A549 (cell line): ENCODE measurements around the gene ZNF608. TPM values are rescaled to one million over a fixed set of nuclear protein-coding genes. Genes with fewer than 3 reads are reported as not detected.

Experiments used
- ATAC-seq, 2 experiments: fragments of 200-7000 bp in 1 of 2; fragments of >200 bp in 1 of 2; cut with Nextera tagmentation in 1 of 2; cut with Tn5 transposase in 1 of 2; 3 replicates each; pipeline versions ENCODE4 v1.8.0 to v1.9.1; 2018 to 2020; ENCODE audit warnings: mild to moderate bottlenecking in 1 of 2, moderate library complexity in 1 of 2
- CTCF ChIA-PET: fragments of 300-600 bp; sonication (Branson Sonifier 250); formaldehyde crosslinking; extraction: SDS; loops from one replicate; lab custom pipeline; 2021; ENCODE audit warnings: antibody characterized with exemption, inconsistent platforms; lab: Yijun Ruan, JAX
- POLR2A ChIA-PET: fragments of 350-600 bp; formaldehyde crosslinking; extraction: SDS; loops from one replicate; lab custom pipeline; 2021; ENCODE audit warnings: antibody characterized with exemption, inconsistent platforms; lab: Yijun Ruan, JAX
- DNase-seq, 2 experiments: peaks; one replicate each; pipeline versions ENCODE4 v3.0.0 to v3.0.0-alpha.2; 2011 to 2016; ENCODE audit warnings: low read depth in 1 of 2, low spot score in 1 of 2
- FAIRE-seq: peaks from 2 replicates; lab custom pipeline; 2011; peaks lifted over from hg19 to GRCh38; lab: Jason Lieb, UNC
- H3K27ac ChIP-seq, 2 experiments: fragments of >200 bp; sonication (Bioruptor Twin); formaldehyde crosslinking; 3 replicates each; pipeline ENCODE4 v1.5.1; 2016 to 2017
- H3K4me1 ChIP-seq: fragments of >200 bp; sonication (Bioruptor Twin); formaldehyde crosslinking; 3 replicates; pipeline ENCODE4 v1.6.1; 2016
- H3K4me2 ChIP-seq: fragments of >200 bp; sonication (Bioruptor Twin); formaldehyde crosslinking; 3 replicates; pipeline ENCODE4 v1.6.1; 2016
- H3K4me3 ChIP-seq: fragments of >200 bp; sonication (Bioruptor Twin); formaldehyde crosslinking; 3 replicates; pipeline ENCODE4 v1.5.1; 2016
- H3K9me3 ChIP-seq: fragments of >200 bp; sonication (Bioruptor Twin); formaldehyde crosslinking; 3 replicates; pipeline ENCODE4 v1.6.1; 2016
- ELK1 ChIP-seq: fragments of 150-350 bp; IDR thresholded peaks from 2 replicates; pipeline ENCODE4 v1.6.1; 2014; ENCODE audit warnings: low read depth, mild to moderate bottlenecking, low read length
- HDAC2 ChIP-seq: fragments of 200-600 bp; sonication (generic); IDR thresholded peaks from 2 replicates; pipeline ENCODE4 v1.6.1; 2016
- HES2 ChIP-seq: fragments of >200 bp; sonication (Bioruptor Twin); formaldehyde crosslinking; IDR thresholded peaks from 2 replicates; pipeline ENCODE4 v1.6.1; 2016
- HOXA7 ChIP-seq: fragments of 250-450 bp; sonication (Bioruptor Pico); IDR thresholded peaks from 2 replicates; pipeline ENCODE4 v1.5.0; 2020; ENCODE audit warnings: mild to moderate bottlenecking, moderate library complexity
- HOXB5 ChIP-seq: fragments of 250-450 bp; sonication (Bioruptor Pico); IDR thresholded peaks from 2 replicates; pipeline ENCODE4 v1.5.0; 2020; ENCODE audit warnings: mild to moderate bottlenecking, moderate library complexity
- KDM5A ChIP-seq: fragments of 200-600 bp; sonication (generic); IDR thresholded peaks from 2 replicates; pipeline ENCODE4 v1.6.1; 2016; ENCODE audit warnings: antibody characterized with exemption, mild to moderate bottlenecking
- MAX ChIP-seq: IDR thresholded peaks from 2 replicates; pipeline ENCODE4 v1.6.1; 2012
- PHF8 ChIP-seq: fragments of 200-600 bp; sonication (generic); IDR thresholded peaks from 2 replicates; pipeline ENCODE4 v1.6.1; 2016; ENCODE audit warnings: low read depth, mild to moderate bottlenecking, antibody characterized with exemption, moderate library complexity, borderline replicate concordance
- POLR2A ChIP-seq: IDR thresholded peaks from 2 replicates; pipeline ENCODE4 v1.6.1; 2012; ENCODE audit warnings: mild to moderate bottlenecking, low read length
- POLR2AphosphoS2 ChIP-seq: conservative IDR thresholded peaks from 2 replicates; pipeline ENCODE4 v1.6.1; 2012; ENCODE audit warnings: low read length, improper control_type of control experiment, inconsistent platforms
- RAD21 ChIP-seq, 2 experiments: fragments of >200 bp in 1 of 2; sonication (Bioruptor Twin) in 1 of 2; formaldehyde crosslinking in 1 of 2; IDR thresholded peaks in 1 of 2; conservative IDR thresholded peaks in 1 of 2; 2 replicates in 1 of 2; 3 replicates in 1 of 2; pipeline ENCODE4 v1.6.1; 2012 to 2018; ENCODE audit warnings: inconsistent platforms in 1 of 2
- RCOR1 ChIP-seq: fragments of 150-350 bp; IDR thresholded peaks from 2 replicates; pipeline ENCODE4 v1.6.1; 2014; ENCODE audit warnings: antibody characterized with exemption, low read length, low read depth
- RFX5 ChIP-seq: fragments of 450-650 bp; IDR thresholded peaks from 2 replicates; pipeline ENCODE4 v1.7.1; 2014; ENCODE audit warnings: antibody characterized with exemption, mild to moderate bottlenecking, moderate library complexity
- SREBF2 ChIP-seq: fragments of 450-650 bp; IDR thresholded peaks from 2 replicates; pipeline ENCODE4 v1.6.1; 2014; ENCODE audit warnings: mild to moderate bottlenecking, moderate library complexity
- TP53 ChIP-seq: fragments of 250-450 bp; sonication (Bioruptor Pico); IDR thresholded peaks from 2 replicates; pipeline ENCODE4 v1.5.0; 2021; ENCODE audit warnings: mild to moderate bottlenecking, moderate library complexity
- ZC3H11A ChIP-seq: fragments of 450-650 bp; IDR thresholded peaks from 2 replicates; pipeline ENCODE4 v1.6.1; 2014; ENCODE audit warnings: antibody characterized with exemption, mild to moderate bottlenecking
- ZNF302 ChIP-seq: fragments of 250-450 bp; sonication (Bioruptor Pico); IDR thresholded peaks from 2 replicates; pipeline ENCODE4 v1.9.0; 2021; ENCODE audit warnings: inconsistent platforms, mild to moderate bottlenecking, moderate library complexity
- ZSCAN20 ChIP-seq: fragments of 250-450 bp; sonication (Bioruptor Pico); IDR thresholded peaks from 2 replicates; pipeline ENCODE4 v1.8.0; 2022; ENCODE audit warnings: mild to moderate bottlenecking, moderate library complexity
- WGBS: methylation state at CpG from one replicate; pipeline ENCODE4 v1.1.6; 2017; ENCODE audit errors: missing lambda C conversion rate; 5-methylcytosine and 5-hydroxymethylcytosine counted together
- polyA plus RNA-seq, 4 experiments: library from polyadenylated mRNA; depleted of rRNA in 3 of 4; stranded (reverse); fragments of >200 nt; fragmentation: RNase III in 1 of 4; extraction: RNeasy Plus Mini Kit Qiagen cat#74134 plus additional on column Dnase treatment in 1 of 4; gene quantifications; 2 replicates in 3 of 4; 3 replicates in 1 of 4; pipeline ENCODE4 v1.2.3, GENCODE V29; 2011 to 2017
- TF ChIP-seq, protein P1 (sequence below): fragments of 200-600 bp; sonication (generic); IDR thresholded peaks from 2 replicates; pipeline ENCODE4 v1.6.1; 2016; ENCODE audit warnings: antibody characterized with exemption, mild to moderate bottlenecking, moderate library complexity
- TF ChIP-seq, protein P2 (sequence below): fragments of 250-450 bp; sonication (Bioruptor Pico); IDR thresholded peaks from 2 replicates; pipeline ENCODE4 v1.5.0; 2020; ENCODE audit warnings: low read depth, mild to moderate bottlenecking, moderate library complexity

Gene ZNF608
- polyA plus RNA-seq, 2 of the 4 experiments (the other 2 are of a cell fraction), result 0.77 to 1.8 TPM

DNA sequence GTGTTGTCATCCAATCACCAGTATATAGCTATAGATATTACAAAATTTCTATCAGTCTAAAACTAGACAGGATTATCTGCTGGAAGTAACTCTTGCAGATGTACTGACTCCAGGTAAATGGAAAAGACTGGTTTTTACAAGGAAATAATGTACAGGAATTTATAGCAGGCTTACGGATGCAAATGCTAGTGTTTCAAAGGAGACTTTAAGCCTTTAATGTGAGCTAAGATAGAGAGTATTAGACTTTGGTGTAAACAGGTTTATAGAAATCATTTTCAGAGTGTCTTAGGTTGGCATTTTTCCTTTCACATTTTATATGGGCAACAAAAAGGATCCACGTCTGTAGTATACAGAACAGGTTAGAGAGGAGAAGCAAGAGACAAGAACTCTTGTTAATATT, 16.1 kb downstream of the ZNF608 start:
- FAIRE-seq (no peak), DNase-seq (no peak), ATAC-seq (no peak)
- CTCF ChIA-PET, result no interaction called here
- H3K4me2 ChIP-seq, result no peak overlapping the region
- no peaks in the 10 kb centered on the region for H3K4me1 ChIP-seq
- H3K27ac ChIP-seq, result no peak overlapping the region
- WGBS, result 81% methylated on average over 2 of the region's 2 CpGs
- TF ChIP-seq RAD21 (conservative IDR thresholded peaks at IDR 0.05 in 1 of 2, IDR thresholded peaks at IDR 0.05 in 1 of 2) (no peak), HES2 (no peak), ELK1 (no peak), RFX5 (no peak), HOXB5 (CRISPR knock-in tag) (no peak), RCOR1 (no peak), ZC3H11A (no peak), POLR2AphosphoS2 (no peak), ZNF302 (CRISPR knock-in tag) (no peak), ZSCAN20 (no peak), SREBF2 (no peak), HOXA7 (no peak), PHF8 (no peak), HDAC2 (no peak), KDM5A (no peak), MAX (no peak), POLR2A (no peak)
- TF ChIP-seq, protein P1, sequence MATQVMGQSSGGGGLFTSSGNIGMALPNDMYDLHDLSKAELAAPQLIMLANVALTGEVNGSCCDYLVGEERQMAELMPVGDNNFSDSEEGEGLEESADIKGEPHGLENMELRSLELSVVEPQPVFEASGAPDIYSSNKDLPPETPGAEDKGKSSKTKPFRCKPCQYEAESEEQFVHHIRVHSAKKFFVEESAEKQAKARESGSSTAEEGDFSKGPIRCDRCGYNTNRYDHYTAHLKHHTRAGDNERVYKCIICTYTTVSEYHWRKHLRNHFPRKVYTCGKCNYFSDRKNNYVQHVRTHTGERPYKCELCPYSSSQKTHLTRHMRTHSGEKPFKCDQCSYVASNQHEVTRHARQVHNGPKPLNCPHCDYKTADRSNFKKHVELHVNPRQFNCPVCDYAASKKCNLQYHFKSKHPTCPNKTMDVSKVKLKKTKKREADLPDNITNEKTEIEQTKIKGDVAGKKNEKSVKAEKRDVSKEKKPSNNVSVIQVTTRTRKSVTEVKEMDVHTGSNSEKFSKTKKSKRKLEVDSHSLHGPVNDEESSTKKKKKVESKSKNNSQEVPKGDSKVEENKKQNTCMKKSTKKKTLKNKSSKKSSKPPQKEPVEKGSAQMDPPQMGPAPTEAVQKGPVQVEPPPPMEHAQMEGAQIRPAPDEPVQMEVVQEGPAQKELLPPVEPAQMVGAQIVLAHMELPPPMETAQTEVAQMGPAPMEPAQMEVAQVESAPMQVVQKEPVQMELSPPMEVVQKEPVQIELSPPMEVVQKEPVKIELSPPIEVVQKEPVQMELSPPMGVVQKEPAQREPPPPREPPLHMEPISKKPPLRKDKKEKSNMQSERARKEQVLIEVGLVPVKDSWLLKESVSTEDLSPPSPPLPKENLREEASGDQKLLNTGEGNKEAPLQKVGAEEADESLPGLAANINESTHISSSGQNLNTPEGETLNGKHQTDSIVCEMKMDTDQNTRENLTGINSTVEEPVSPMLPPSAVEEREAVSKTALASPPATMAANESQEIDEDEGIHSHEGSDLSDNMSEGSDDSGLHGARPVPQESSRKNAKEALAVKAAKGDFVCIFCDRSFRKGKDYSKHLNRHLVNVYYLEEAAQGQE, result no peak
- no peak overlapping the region for H3K4me3 ChIP-seq
- no peaks in the 10 kb centered on the region for H3K9me3 ChIP-seq
- POLR2A ChIA-PET, result no interaction called here

- no peak for DNase-seq
Observed at GRCh38 chr5:124729720-124730359, 16.6 kb downstream of the ZNF608 start.

More at GRCh38 chr5:124729720-124730359, 16.6 kb downstream of the ZNF608 start:
- ChIA-PET CTCF (no interaction called here), POLR2A (no interaction called here)
- H3K4me1 ChIP-seq, result no peaks in the 10 kb centered on the region
- ATAC-seq (no peak), FAIRE-seq (no peak)
- H3K4me2 ChIP-seq, result no peak overlapping the region
- WGBS, result 92% methylated on average over 1 of the region's 1 CpG
- TF ChIP-seq TP53 (no peak), ZSCAN20 (no peak), ZC3H11A (no peak), POLR2AphosphoS2 (no peak)
- TF ChIP-seq, protein P2, sequence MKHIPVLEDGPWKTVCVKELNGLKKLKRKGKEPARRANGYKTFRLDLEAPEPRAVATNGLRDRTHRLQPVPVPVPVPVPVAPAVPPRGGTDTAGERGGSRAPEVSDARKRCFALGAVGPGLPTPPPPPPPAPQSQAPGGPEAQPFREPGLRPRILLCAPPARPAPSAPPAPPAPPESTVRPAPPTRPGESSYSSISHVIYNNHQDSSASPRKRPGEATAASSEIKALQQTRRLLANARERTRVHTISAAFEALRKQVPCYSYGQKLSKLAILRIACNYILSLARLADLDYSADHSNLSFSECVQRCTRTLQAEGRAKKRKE (CRISPR knock-in tag), result no peak
- no peak overlapping the region for H3K4me3 ChIP-seq
- H3K27ac ChIP-seq, result no peak overlapping the region
- H3K9me3 ChIP-seq, result no peaks in the 10 kb centered on the region
